NCI-H1092 treated with DMSO at 0.1 percent for 48 hours (cell line): ENCODE measurements around the gene GSTM1.
A peak's percentile ranks its signal among the peaks of the same experiment; 100 is the strongest.
"Not testable (repeated sequence)": the region's sequence is repeated elsewhere in the genome, so short reads cannot be mapped to it uniquely, and the experiment has no call there.

ENCODE experiments used
- DNase-seq: peaks from one replicate; lab custom pipeline; 2025; lab: John Stamatoyannopoulos, UW

The GSTM1 gene

GRCh38 chr1:109697861-109698260 is 10.2 kb downstream of the GSTM1 start:
- DNase-seq, result not testable (repeated sequence)

- DNase-seq, result not testable (repeated sequence)
These were observed 15.3 kb downstream of the GSTM1 start for GRCh38 chr1:109702940-109703339.

GRCh38 chr1:109704173-109704572 is 16.6 kb downstream of the GSTM1 start:
- DNase-seq, result no peak

- DNase-seq, result no peak
These were observed 17.8 kb downstream of the GSTM1 start for GRCh38 chr1:109705411-109705810.

GRCh38 chr1:109708949-109709348 is 21.3 kb downstream of the GSTM1 start:
- not testable (repeated sequence) for DNase-seq

GRCh38 chr1:109709822-109710221 is 22.2 kb downstream of the GSTM1 start:
- not testable (repeated sequence) for DNase-seq

GRCh38 chr1:109711593-109712320 is 24.1 kb downstream of the GSTM1 start, which contains the start of gene GSTM5:
Gene GSTM5 (plus strand): TSS chr1:109712251. CDS start chr1:109712313, 62 bp downstream.
- DNase-seq, result not testable (repeated sequence)

GRCh38 chr1:109712321-109712864 is 24.8 kb downstream of the GSTM1 start:
- DNase-seq, result no peak

GRCh38 chr1:109713636-109714035 is 26.0 kb downstream of the GSTM1 start:
- no peak for DNase-seq

- DNase-seq, result no peak
These were observed 27.2 kb downstream of the GSTM1 start for GRCh38 chr1:109714661-109715372.

GRCh38 chr1:109716121-109716520 is 28.5 kb downstream of the GSTM1 start:
- DNase-seq, result no peak

- no peak for DNase-seq
These were observed 29.0 kb downstream of the GSTM1 start for GRCh38 chr1:109716570-109717090.

- DNase-seq, result no peak
These were observed 30.1 kb downstream of the GSTM1 start for GRCh38 chr1:109717729-109718128.

GRCh38 chr1:109718495-109718894 is 30.9 kb downstream of the GSTM1 start:
- DNase-seq, result peak; percentile 3

GRCh38 chr1:109719337-109719837 is 31.8 kb downstream of the GSTM1 start:
- no peak for DNase-seq

GRCh38 chr1:109721042-109721441 is 33.4 kb downstream of the GSTM1 start:
- DNase-seq, result no peak

- DNase-seq, result no peak
These were observed 34.4 kb downstream of the GSTM1 start for GRCh38 chr1:109721971-109722370.

- DNase-seq, result no peak
These were observed 35.5 kb downstream of the GSTM1 start for GRCh38 chr1:109722908-109723691.

- DNase-seq, result no peak
These were observed 37.3 kb downstream of the GSTM1 start for GRCh38 chr1:109724933-109725332.

GRCh38 chr1:109725510-109725909 is 37.9 kb downstream of the GSTM1 start:
- DNase-seq, result no peak

GRCh38 chr1:109726007-109726406 is 38.4 kb downstream of the GSTM1 start:
- DNase-seq, result no peak
